Karpas-422 (cell line): ENCODE results near the gene ALDH3A2. TPM values are rescaled to one million over a fixed set of nuclear protein-coding genes. Genes with fewer than 3 reads are reported as not detected.
A peak's percentile ranks its signal among the peaks of the same experiment; 100 is the strongest.

ENCODE experiments used
- DNase-seq: peaks from one replicate; pipeline ENCODE4 v3.0.0-alpha.2; 2015
- H2AFZ ChIP-seq: fragments of 200-600 bp; sonication (generic); 2 replicates; pipeline ENCODE4 v1.6.1; 2014; ENCODE audit warnings: antibody characterized with exemption, low read length, mixed read lengths
- H3K27ac ChIP-seq: fragments of 200-600 bp; sonication (generic); 2 replicates; pipeline ENCODE4 v1.5.1; 2014; ENCODE audit warnings: mild to moderate bottlenecking, low read length, moderate library complexity
- H3K27me3 ChIP-seq: fragments of 200-600 bp; sonication (generic); 2 replicates; pipeline ENCODE4 v1.6.1; 2014; ENCODE audit warnings: low read length, mixed read lengths
- H3K36me3 ChIP-seq: fragments of 200-600 bp; sonication (generic); 2 replicates; pipeline ENCODE4 v1.6.1; 2014; ENCODE audit warnings: low read length, mixed read lengths; ENCODE audit not compliant: insufficient read depth
- H3K4me1 ChIP-seq: fragments of 200-600 bp; sonication (generic); 2 replicates; pipeline ENCODE4 v1.6.1; 2014; ENCODE audit warnings: mild to moderate bottlenecking, low read length, mixed read lengths
- H3K4me2 ChIP-seq: fragments of 200-600 bp; sonication (generic); 2 replicates; pipeline ENCODE4 v1.6.1; 2014; ENCODE audit warnings: low read length, low read depth, mild to moderate bottlenecking; ENCODE audit not compliant: poor library complexity, severe bottlenecking
- H3K4me3 ChIP-seq: fragments of 200-600 bp; sonication (generic); 2 replicates; pipeline ENCODE4 v1.5.1; 2014; ENCODE audit warnings: mild to moderate bottlenecking, antibody characterized with exemption, low read length, mixed read lengths
- H3K79me2 ChIP-seq: fragments of 200-600 bp; sonication (generic); 2 replicates; pipeline ENCODE4 v1.6.1; 2014; ENCODE audit warnings: mild to moderate bottlenecking, low read length, mixed read lengths
- H3K9ac ChIP-seq: fragments of 200-600 bp; sonication (generic); 2 replicates; pipeline ENCODE4 v1.6.0; 2014; ENCODE audit warnings: low read length
- H3K9me2 ChIP-seq: fragments of 200-600 bp; sonication (generic), shearing (Covaris generic); replicated peaks from 2 replicates; pipeline ENCODE4 v1.6.0; 2014; ENCODE audit warnings: mild to moderate bottlenecking, low read length, moderate library complexity; ENCODE audit not compliant: insufficient read depth
- H3K9me3 ChIP-seq: fragments of 300-700, 200-600 bp; sonication (generic); 2 replicates; pipeline ENCODE4 v1.6.1; 2014; ENCODE audit warnings: low read length, mixed read lengths
- H4K20me1 ChIP-seq: fragments of 200-600 bp; sonication (generic); 2 replicates; pipeline ENCODE4 v1.6.1; 2014; ENCODE audit warnings: mild to moderate bottlenecking, antibody characterized with exemption, low read length, low read depth; ENCODE audit not compliant: insufficient read depth
- total RNA-seq: library from RNA; depleted of rRNA; stranded (reverse); fragments of >200 nt; shearing (Covaris generic); gene quantifications from 2 replicates; pipeline ENCODE4 v1.2.3, GENCODE V29; 2014; ENCODE audit warnings: low replicate concordance

The ALDH3A2 gene
- total RNA-seq, 1 experiment from 2014 or later = 2.0 TPM

DNA sequence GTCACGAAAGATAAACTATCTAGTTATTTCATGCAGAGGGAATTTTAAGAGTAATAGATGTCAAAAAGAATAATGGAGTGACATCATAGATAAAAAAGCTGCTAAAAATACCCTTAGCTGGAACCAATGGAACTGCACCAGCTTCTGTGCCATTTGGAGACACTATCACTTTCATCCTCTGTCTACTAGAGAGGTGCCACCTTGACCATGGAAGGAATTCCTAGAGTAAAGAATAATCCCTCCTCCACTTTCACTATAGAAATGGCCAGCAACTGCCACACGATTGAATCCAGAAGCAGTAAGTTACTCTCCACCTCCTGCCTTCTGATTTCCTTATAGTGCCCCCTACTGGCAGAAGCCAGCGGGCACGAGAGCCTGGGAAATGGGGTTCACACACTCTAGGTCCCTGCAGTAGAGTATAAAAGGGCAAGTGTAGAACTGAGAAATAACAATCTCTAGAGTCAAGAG lies 2.8 kb upstream of the ALDH3A2 start:
- Histone ChIP-seq H4K20me1 (0 out of 2 replicates have a peak, but pooled peaks cover 2% of the 10 kb centered on the region), H3K4me3 (no peak overlapping the region), H3K9me3 (no peaks in the 10 kb centered on the region), H3K27ac (no peak overlapping the region), H3K9me2 (no peaks in the 10 kb centered on the region), H3K9ac (no peak overlapping the region), H3K36me3 (no peaks in the 10 kb centered on the region), H2AFZ (no peak overlapping the region), H3K4me2 (no peak overlapping the region), H3K79me2 (no peaks in the 10 kb centered on the region), H3K27me3 (no peaks in the 10 kb centered on the region), H3K4me1 (peaks cover 25% of the 10 kb centered on the region)
- DNase-seq = peak; percentile 88

DNA sequence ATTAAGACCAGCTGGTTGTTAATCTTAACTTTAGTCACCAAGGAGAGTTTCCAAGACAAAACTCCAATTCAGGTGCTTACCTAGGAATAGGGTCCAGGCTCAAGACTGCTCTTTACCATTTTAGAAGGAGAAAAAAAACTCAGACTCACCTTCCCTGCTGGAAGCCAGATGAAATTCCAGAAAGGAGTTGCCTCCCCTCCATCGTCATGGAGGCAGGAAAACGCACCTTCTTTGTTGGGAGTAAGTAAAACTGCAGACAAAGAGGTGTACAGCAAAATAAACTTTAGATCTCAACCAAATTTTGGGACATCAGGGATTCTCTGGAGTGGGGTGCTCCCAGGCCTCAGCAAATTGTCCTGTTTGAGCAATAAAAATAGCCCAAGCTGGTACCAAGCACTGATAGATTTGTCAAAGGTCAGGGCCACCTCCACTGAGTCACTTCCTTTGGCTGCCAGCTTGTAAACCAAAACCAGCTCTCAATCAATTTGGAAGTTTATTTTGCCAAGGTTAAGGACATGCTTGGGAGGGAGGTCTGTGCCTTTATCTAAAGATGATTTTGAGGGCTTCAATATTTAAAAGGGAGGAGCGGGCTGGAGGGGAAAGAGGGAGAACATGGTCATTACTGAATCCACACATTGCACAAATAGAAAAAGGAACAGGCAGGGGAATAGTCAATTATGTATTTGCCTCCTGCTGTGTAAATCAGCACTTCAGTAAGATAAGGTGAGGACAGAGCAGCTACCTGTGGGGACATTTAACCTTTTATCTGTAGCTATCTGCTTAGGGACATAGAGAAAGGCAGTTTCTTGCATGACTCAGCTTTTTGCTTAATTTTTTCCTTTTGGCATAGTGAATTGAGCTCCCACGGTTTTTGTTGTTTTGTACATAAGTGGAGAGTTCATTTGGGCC lies 1.5 kb upstream of the ALDH3A2 start:
- Histone ChIP-seq H3K4me3 (no peak overlapping the region), H2AFZ (0 out of 2 replicates have a peak overlapping the region, but pooled peaks have one; percentile 90), H3K9ac (no peak overlapping the region), H3K9me2 (no peaks in the 10 kb centered on the region), H3K79me2 (no peaks in the 10 kb centered on the region), H3K4me1 (peaks cover 24% of the 10 kb centered on the region), H4K20me1 (0 out of 2 replicates have a peak, but pooled peaks cover 2% of the 10 kb centered on the region), H3K27ac (no peak overlapping the region), H3K4me2 (no peak overlapping the region), H3K9me3 (no peaks in the 10 kb centered on the region), H3K36me3 (no peaks in the 10 kb centered on the region), H3K27me3 (no peaks in the 10 kb centered on the region)
- no peak for DNase-seq

DNA sequence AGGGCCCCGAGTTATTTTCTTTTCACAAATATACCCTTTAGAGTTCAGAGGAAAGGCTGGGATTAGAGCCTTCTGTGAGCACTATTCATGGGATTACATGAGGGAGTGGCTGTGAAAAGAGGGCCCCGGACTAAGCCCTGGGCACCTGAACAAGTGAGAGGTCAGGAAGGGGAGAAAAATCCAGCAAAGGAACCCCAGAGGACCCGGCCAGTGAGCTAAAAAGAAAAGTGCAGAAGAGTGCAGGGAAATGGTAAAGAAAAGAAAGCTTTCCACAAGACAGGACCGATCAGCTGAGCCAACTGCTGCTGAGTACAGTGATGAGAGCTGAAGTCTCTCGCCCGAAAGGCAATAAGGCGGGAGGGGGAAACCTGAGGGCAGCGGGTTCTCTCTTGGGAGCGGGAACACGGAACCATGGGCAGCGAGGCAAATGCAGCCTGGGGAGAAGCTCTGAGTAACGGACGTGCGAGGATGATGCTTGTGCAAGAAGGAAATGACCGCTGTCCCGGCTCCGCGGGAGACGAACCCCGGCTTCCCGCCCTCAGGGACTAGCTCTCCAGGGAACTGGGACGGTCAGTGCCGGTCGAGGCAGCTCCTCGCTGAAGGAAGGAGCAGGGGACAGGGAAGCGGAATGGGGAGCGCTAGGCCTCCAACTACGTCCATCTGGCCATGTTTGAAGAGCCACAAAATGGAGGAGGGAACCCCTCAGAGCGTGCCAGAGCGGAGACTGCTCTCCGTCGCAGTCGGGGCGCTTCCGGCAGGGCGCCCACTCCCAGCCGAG lies 665 bp upstream of the ALDH3A2 start:
- H3K9me2 ChIP-seq = no peaks in the 10 kb centered on the region
- H3K9me3 ChIP-seq = no peaks in the 10 kb centered on the region
- no peak overlapping the region for H3K27ac ChIP-seq
- H3K4me3 ChIP-seq = peak overlapping the region; percentile 64
- no peaks in the 10 kb centered on the region for H3K79me2 ChIP-seq
- H3K9ac ChIP-seq = peak overlapping the region; percentile 64
- peak overlapping the region; percentile 69 for H3K4me2 ChIP-seq
- peak overlapping the region; percentile 90 for H2AFZ ChIP-seq
- H3K27me3 ChIP-seq = no peaks in the 10 kb centered on the region
- H3K36me3 ChIP-seq = no peaks in the 10 kb centered on the region
- peaks cover 18% of the 10 kb centered on the region for H3K4me1 ChIP-seq
- DNase-seq = no peak
- H4K20me1 ChIP-seq = 0 out of 2 replicates have a peak, but pooled peaks cover 2% of the 10 kb centered on the region

DNA sequence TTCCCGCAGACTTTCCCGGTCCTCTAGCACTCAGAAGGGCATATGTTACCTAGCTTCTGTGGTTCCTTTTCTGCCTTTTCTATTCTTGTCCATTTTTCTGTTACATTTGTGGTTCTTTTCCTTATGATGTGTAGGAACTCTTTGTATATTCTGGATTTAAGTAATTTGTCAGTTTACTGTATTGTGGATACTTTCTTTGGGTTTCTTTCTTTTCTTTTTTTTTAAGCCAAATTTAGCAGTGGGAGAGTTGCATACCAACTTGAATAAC lies 657 bp downstream of the ALDH3A2 start:
- DNase-seq = no peak
- Histone ChIP-seq H3K4me2 (peak overlapping the region; percentile 69), H4K20me1 (0 out of 2 replicates have a peak, but pooled peaks cover 2% of the 10 kb centered on the region), H3K36me3 (no peaks in the 10 kb centered on the region), H3K79me2 (no peaks in the 10 kb centered on the region), H3K9me2 (no peaks in the 10 kb centered on the region), H3K27ac (no peak overlapping the region), H3K4me3 (no peak overlapping the region; the same call in 1 of the 2 replicates), H3K9me3 (no peaks in the 10 kb centered on the region), H3K9ac (no peak overlapping the region), H3K27me3 (no peaks in the 10 kb centered on the region), H3K4me1 (peaks cover 18% of the 10 kb centered on the region), H2AFZ (no peak overlapping the region)

DNA sequence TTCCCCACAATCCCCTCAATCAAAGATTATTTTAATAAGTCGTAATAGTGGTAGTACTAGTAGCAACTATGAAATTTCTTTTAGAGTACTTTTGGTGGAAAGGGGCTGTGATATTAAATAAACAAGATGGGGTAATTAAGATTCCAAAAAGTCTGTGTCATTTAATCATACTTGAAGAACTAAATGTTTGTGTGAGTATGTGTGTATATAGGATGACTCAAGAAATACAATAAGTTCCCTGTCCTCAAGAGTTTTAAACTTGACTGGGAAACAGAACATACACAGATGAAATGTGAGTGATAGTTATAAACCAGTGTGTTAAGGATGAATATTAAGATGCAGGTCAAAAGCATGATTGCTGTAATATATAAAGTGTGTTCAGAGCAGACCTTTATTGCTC lies 2.3 kb downstream of the ALDH3A2 start:
- Histone ChIP-seq H3K4me2 (no peak overlapping the region), H3K36me3 (no peaks in the 10 kb centered on the region), H3K9me2 (no peaks in the 10 kb centered on the region), H4K20me1 (0 out of 2 replicates have a peak, but pooled peaks cover 2% of the 10 kb centered on the region), H3K4me1 (peaks cover 18% of the 10 kb centered on the region), H3K4me3 (no peak overlapping the region), H3K9ac (no peak overlapping the region), H3K27me3 (no peaks in the 10 kb centered on the region), H2AFZ (no peak overlapping the region), H3K79me2 (no peaks in the 10 kb centered on the region), H3K9me3 (no peaks in the 10 kb centered on the region), H3K27ac (no peak overlapping the region)
- DNase-seq = no peak

DNA sequence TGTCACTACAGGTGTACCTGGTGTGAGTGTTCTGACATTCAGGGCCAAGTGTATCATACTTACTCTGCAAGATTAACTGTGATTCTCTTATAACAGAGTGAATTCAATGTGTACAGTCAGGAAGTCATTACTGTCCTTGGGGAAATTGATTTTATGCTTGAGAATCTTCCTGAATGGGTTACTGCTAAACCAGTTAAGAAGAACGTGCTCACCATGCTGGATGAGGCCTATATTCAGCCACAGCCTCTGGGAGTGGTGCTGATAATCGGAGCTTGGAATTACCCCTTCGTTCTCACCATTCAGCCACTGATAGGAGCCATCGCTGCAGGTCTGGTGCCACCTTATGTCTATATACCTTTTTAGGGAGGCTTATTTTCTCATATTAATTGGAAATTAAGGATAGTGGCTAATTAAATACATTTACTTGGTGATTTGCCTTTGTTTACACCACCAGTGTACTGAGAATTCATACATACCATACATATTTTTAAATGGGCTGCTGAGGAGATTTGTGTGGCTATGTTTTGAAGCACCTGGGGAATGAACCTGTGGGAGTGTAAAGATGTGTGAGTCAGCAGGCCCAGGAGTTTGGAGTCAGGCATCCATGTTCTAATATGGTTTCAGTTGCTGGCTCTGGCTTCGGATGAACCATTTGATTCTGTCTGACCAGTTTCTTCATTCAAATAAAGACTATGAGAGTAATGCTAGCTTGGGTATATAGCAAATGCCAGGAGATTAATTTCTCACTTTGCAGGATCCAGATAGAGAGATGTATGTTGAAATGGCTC lies 3.1 kb downstream of the ALDH3A2 start:
- no peaks in the 10 kb centered on the region for H3K79me2 ChIP-seq
- H2AFZ ChIP-seq = no peak overlapping the region
- H3K9me3 ChIP-seq = no peaks in the 10 kb centered on the region
- no peak overlapping the region for H3K27ac ChIP-seq
- no peaks in the 10 kb centered on the region for H3K27me3 ChIP-seq
- no peaks in the 10 kb centered on the region for H3K9me2 ChIP-seq
- H3K4me3 ChIP-seq = no peak overlapping the region
- no peaks in the 10 kb centered on the region for H3K36me3 ChIP-seq
- H3K4me2 ChIP-seq = no peak overlapping the region
- DNase-seq = no peak
- no peak overlapping the region for H3K9ac ChIP-seq
- H3K4me1 ChIP-seq = peaks cover 18% of the 10 kb centered on the region
- H4K20me1 ChIP-seq = 0 out of 2 replicates have a peak, but pooled peaks cover 2% of the 10 kb centered on the region

DNA sequence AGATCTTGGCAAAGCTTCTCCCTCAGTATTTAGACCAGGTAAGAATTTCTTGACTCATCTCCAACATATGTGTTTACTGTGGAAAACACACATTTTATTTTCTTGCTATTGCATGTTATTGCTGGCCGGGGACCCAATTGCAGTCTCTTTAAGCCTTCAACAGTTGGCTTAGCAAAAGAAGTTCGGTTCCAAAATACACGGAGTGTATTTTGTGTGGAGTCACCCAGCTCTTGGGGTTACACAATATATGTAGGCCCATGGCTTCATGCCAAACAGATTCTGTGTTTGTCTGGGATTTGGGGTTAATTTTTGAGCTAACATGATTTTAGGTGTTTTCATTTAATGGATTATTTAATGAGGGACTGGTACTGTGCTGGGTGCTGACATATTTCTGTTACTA lies 4.0 kb downstream of the ALDH3A2 start:
- Histone ChIP-seq H4K20me1 (0 out of 2 replicates have a peak, but pooled peaks cover 2% of the 10 kb centered on the region), H3K27me3 (no peaks in the 10 kb centered on the region), H3K9me2 (no peaks in the 10 kb centered on the region), H3K9ac (no peak overlapping the region), H3K79me2 (no peaks in the 10 kb centered on the region), H3K9me3 (no peaks in the 10 kb centered on the region), H3K4me1 (peaks cover 17% of the 10 kb centered on the region), H3K4me3 (no peak overlapping the region), H3K27ac (no peak overlapping the region), H3K4me2 (no peak overlapping the region), H2AFZ (no peak overlapping the region), H3K36me3 (no peaks in the 10 kb centered on the region)
- no peak for DNase-seq
